ENCODE data around the gene PAF1.

DNA sequence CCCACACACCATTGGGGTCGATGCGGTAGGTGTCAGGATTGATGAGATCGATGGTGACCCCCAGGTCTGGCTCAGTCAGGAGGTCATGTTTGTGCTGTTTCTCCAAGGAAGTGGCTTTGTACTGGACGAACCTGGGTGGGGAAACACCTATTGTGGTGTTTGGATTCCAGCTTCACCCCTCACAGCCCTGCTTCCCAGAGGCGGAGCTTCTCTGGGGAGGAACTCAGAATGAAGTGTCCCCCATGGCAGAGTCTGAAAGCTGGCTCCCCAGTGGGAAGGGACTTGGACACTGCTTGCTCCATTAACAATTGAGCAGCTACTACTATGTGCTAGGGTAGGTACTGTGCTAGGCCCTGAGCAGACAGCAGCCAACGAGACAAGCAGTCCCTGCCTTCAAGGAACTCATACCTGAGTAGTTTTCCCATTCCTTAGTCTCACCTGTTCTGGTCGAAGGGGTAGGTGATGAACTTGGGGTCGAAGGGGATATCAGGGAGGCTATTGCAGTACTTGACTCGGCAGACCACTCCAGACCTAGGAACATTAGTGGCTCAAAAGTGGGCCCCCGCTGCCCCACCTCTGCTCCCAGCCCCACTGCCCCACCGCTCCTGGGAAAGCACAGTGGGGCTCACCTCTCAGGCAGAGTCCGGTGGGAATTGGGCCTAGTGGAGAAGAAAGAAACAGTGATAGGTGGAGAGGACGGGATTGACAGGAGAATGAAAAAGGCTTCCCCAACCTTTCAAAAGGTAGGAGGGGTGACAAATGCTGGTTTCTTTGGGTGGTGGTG, 1.1 kb downstream of the PAF1 start:
- TF ChIP-seq, protein P1, sequence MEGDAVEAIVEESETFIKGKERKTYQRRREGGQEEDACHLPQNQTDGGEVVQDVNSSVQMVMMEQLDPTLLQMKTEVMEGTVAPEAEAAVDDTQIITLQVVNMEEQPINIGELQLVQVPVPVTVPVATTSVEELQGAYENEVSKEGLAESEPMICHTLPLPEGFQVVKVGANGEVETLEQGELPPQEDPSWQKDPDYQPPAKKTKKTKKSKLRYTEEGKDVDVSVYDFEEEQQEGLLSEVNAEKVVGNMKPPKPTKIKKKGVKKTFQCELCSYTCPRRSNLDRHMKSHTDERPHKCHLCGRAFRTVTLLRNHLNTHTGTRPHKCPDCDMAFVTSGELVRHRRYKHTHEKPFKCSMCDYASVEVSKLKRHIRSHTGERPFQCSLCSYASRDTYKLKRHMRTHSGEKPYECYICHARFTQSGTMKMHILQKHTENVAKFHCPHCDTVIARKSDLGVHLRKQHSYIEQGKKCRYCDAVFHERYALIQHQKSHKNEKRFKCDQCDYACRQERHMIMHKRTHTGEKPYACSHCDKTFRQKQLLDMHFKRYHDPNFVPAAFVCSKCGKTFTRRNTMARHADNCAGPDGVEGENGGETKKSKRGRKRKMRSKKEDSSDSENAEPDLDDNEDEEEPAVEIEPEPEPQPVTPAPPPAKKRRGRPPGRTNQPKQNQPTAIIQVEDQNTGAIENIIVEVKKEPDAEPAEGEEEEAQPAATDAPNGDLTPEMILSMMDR (IDR thresholded peaks at IDR 0.05 in 4 of 5, conservative IDR thresholded peaks at IDR 0.05 in 1 of 5) = no peak
- no peak for TF ChIP-seq POLR2A (IDR thresholded peaks at IDR 0.05)

All from gastrocnemius medialis (tissue), 4 donors.